ENCODE measurements around the gene CYRIA. TPM values are rescaled to one million over a fixed set of nuclear protein-coding genes. Genes with fewer than 3 reads are reported as not detected.

The CYRIA gene
- total RNA-seq, 1 donor from 2014 or later = 76.1 TPM

DNA sequence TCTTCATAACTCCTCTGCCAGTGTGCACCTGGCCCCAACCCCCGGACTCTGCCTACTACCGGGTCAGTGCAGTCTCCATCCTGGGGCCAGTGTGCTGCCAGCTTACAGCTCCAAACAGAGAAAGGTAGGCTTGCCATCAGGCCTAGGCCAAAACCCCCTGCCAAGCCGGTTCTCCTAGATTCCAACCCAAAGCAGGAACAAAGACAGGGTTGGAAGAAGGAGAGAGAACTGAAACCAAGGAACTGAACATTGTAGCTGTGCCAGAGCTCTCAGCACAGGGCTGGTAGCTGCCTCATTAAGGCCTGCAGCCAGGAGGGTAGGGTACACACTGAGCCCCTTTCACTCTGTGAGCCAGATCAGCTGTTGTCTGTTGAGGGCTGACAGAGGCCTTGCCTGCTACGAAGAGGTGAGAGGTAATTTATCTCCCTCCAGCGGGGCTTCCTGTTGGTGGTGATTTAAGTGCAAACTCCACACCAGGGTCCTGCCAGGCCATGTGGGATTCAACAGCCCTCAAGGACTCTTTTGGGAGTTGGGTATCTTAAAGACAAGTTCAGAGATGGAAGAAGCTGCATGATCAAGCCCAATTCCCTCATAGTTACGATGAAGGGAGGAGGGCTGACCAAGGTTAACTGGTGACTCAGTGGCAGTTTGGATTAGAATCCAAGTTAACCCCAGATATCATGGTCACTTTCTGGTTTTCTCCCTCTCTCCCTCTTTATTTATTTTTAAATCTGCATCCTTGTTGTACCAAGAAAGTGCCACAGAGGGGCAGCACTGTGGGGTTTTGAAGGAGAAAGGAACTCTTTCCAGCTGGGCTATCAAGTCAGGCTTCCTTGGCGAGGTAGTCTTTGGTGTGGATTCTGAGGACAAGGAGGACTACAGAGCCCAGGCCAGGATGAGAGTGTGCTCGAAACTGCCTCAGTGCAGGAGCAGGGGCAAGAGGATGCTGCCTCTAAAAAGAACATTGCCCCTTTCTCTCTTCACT, 48.1 kb downstream of the CYRIA start:
- H3K27me3 Mint-ChIP-seq = no peaks in the 10 kb centered on the region
- H3K36me3 Mint-ChIP-seq (ENCODE audit: low read depth) = peaks cover 99% of the 10 kb centered on the region
- TF ChIP-seq CTCF (IDR thresholded peaks at IDR 0.05) = no peak
- no peak overlapping the region for H3K4me3 Mint-ChIP-seq
- ChIA-PET POLR2A (interaction anchor here (0.7 kb wide), 1 partner anchor 47 kb away, joined by 3 read pairs; no protein-coding TSS in a partner anchor), CTCF (interaction anchor here (1.0 to 1.9 kb wide), 4 partner anchors 10 to 142 kb away, joined by 3 to 18 read pairs (median 3); no protein-coding TSS in a partner anchor)
- intact Hi-C loops (cut with micrococcal nuclease) = loop anchor here (10.0 kb wide), 1 partner anchor 687 kb away; no protein-coding TSS in a partner anchor
- H3K27ac Mint-ChIP-seq = peak overlapping the region; percentile 56
- ATAC-seq (ENCODE audit: low read depth) (no peak), DNase-seq (no peak)
- H3K9me3 Mint-ChIP-seq = no peaks in the 10 kb centered on the region
- peaks cover 67% of the 10 kb centered on the region for H3K4me1 Mint-ChIP-seq
